ENCODE data around the gene MAVS.

MAVS gene

GRCh38 chr20:3915691-3916090 is 69.1 kb downstream of the MAVS start:
- no peak for DNase-seq

DNA sequence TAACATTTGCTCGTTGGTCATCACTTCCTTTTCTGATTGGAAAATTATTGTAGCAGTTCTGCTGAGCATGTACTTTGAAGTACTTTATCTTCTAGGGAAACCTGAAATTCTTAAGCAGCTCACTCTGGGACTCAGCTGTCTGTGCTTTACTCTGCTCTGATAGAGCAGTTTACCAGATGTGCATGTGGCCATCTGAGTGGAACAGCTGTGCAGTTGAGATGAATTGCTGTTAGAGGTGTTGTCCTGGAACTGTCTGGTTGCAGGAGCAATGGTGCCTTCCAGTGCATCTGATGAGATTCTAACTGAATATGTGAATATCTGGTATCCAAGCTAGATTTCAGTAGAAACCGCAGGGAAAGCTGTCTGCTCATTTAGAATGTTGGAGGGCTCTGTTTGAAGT is 69.7 kb downstream of the MAVS start:
- DNase-seq = no peak

DNA sequence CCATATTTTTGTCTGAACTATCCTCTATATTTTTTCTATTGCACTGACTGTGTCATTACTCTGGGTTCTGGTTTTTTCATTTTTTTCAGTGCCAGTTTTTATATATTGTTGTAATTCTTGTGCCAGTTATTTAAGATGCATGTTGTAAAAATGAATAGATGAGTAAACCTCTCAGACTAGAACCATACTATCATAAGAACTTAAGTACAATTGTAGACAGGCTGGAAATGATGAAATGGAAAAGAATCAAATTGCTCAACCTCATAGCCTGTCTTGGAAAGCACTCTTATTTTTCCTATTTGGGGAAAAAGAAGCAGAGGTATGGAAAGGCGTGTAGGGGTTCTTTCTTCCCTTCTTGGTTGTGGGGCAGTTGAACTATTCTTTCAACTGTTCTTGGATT is 72.7 kb downstream of the MAVS start:
- no peak for DNase-seq

- DNase-seq = no peak
Observed at GRCh38 chr20:3922223-3922982, 75.8 kb downstream of the MAVS start.

GRCh38 chr20:3922983-3923339 is 76.3 kb downstream of the MAVS start:
- no peak for DNase-seq

- no peak for DNase-seq
Observed at GRCh38 chr20:3923818-3924217, 77.2 kb downstream of the MAVS start.

- DNase-seq = no peak
Observed at GRCh38 chr20:3924304-3925112, 77.9 kb downstream of the MAVS start.

DNA sequence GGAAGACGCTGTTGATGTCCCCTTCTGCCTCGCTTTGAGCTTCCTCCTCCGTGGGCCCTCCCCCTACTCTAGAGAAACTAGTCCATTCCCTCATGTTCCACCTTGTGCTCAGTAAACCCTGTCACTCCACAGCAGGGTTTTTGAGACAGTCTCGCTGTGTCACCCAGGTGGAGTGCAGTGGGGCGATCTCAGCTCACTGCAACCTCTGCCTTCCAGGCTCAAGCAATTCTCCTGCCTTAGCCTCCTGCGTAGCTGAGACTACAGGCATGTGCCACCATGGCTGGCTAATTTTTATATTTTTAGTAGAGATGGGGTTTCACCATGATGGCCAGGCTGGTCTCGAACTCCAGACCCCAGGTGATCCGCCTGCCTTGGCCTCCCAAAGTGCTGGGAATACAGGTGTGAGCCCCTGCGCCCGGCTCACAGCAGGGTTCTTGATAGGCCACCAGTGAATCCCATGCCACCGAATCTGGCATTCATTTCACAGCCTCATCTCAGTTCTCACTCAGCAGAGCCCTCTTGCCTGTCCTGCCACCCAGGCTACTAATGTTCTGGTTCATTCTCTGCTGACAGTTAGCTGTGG is 78.6 kb downstream of the MAVS start:
- no peak for DNase-seq

All from GF-D8 (cell line).